Fibroblast of the aortic adventitia (primary cell): ENCODE results near the gene TMEM132D. TPM values are rescaled to one million over a fixed set of nuclear protein-coding genes. Genes with fewer than 3 reads are reported as not detected.

Experiments used
- DNase-seq: peaks from one replicate; pipeline ENCODE4 v3.0.0-alpha.2; 2010; ENCODE audit warnings: low read depth
- H3K4me3 ChIP-seq: 2 replicates; pipeline ENCODE4 v1.5.1; 2011; ENCODE audit warnings: low read depth, mild to moderate bottlenecking, control low read depth, low read length, moderate library complexity
- CTCF ChIP-seq: IDR thresholded peaks from 2 replicates; pipeline ENCODE4 v1.5.1; 2011; ENCODE audit warnings: mild to moderate bottlenecking, low read length, control low read depth, inconsistent platforms; ENCODE audit not compliant: insufficient read depth
- total RNA-seq: library from RNA; depleted of rRNA; stranded (reverse); fragments of >200 nt; gene quantifications from 2 replicates; pipeline ENCODE4 v1.2.3, GENCODE V29; 2012; ENCODE audit warnings: low replicate concordance

The TMEM132D gene
- total RNA-seq, 1 donor = not detected

GRCh38 chr12:129213551-129213950, 690.3 kb downstream of the TMEM132D start:
- DNase-seq = no peak
- no peak overlapping the region for H3K4me3 ChIP-seq
- TF ChIP-seq CTCF = no peak

GRCh38 chr12:129211862-129212630, 691.8 kb downstream of the TMEM132D start:
- H3K4me3 ChIP-seq = no peak overlapping the region
- no peak for DNase-seq
- TF ChIP-seq CTCF = no peak

- no peak for DNase-seq
- no peak for TF ChIP-seq CTCF
- no peak overlapping the region for H3K4me3 ChIP-seq
Measured at GRCh38 chr12:129208566-129208965, 695.3 kb downstream of the TMEM132D start.

- no peak for TF ChIP-seq CTCF
- DNase-seq = no peak
- H3K4me3 ChIP-seq = no peak overlapping the region
Measured at GRCh38 chr12:129207084-129207483, 696.7 kb downstream of the TMEM132D start.

- DNase-seq = no peak
- no peak for TF ChIP-seq CTCF
- H3K4me3 ChIP-seq = no peak overlapping the region
Measured at GRCh38 chr12:129203456-129203855, 700.4 kb downstream of the TMEM132D start.

- H3K4me3 ChIP-seq = no peak overlapping the region
- no peak for TF ChIP-seq CTCF
- no peak for DNase-seq
Measured at GRCh38 chr12:129202109-129202814, 701.6 kb downstream of the TMEM132D start.
